ENCODE data around the gene TMC8. TPM values are rescaled to one million over a fixed set of nuclear protein-coding genes. Genes with fewer than 3 reads are reported as not detected.

Gene TMC8
- total RNA-seq, 1 experiment from 2014 or later: 4.6 TPM

DNA sequence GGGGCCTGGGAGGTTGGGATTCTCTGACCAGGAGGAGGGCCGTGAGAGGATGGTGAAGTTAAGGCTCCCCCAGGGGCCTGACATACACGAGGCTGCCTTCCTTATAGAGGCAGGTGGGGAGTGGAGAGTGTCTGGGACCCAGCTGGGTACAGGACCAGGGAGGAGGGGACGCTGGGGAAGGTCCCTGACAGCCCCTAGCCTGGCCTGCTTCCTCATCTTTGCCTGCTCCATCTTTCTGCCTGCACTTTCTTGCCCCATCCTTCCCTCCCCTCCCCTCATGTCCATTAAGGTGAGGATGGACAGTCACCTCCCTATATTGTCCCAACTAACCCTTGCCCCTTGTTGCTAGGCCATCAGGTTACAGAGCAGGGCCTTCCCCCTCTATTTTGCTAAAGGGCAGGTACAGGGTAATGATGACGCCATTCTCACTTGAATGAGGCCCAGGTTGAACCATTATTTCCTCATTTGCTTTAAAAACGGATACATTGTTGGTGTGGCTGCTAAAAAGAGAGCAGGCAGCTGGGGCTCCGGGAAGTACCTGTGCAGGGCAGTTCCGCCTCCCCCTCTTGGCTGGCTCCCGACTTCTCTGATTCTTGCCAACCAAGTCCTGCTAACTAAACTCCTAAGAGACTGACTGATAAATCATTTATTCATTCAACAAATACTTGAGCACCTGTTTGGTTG lies 16.9 kb downstream of the TMC8 start:
- Histone ChIP-seq H3K9me3 (ENCODE audit: low read length) (no peaks in the 10 kb centered on the region), H3K79me2 (ENCODE audit: low read length) (no peaks in the 10 kb centered on the region), H3K9ac (ENCODE audit: low read length) (no peak overlapping the region), H2AFZ (ENCODE audit: low read length) (no peak overlapping the region), H3K27ac (ENCODE audit: low read length) (no peak overlapping the region), H3K27me3 (ENCODE audit: low read length) (no peaks in the 10 kb centered on the region), H3K4me1 (ENCODE audit: insufficient read depth, low read length) (peaks cover 38% of the 10 kb centered on the region), H3F3A (ENCODE audit: low read length, unreplicated experiment) (no peaks in the 10 kb centered on the region), H3K9me2 (replicated peaks; ENCODE audit: low read length) (no peaks in the 10 kb centered on the region), H3K36me3 (ENCODE audit: low read depth, low read length) (no peaks in the 10 kb centered on the region), H3K4me3 (ENCODE audit: low read length) (no peak overlapping the region), H3K4me2 (ENCODE audit: low read length) (no peak overlapping the region), H4K20me1 (ENCODE audit: low read length) (no peaks in the 10 kb centered on the region)
- intact Hi-C loops (cut with micrococcal nuclease): no loop called here
- ChIA-PET POLR2A (ENCODE audit: unreplicated experiment) (interaction anchor here (0.6 kb wide), 1 partner anchor 681 kb away, joined by 3 read pairs; no protein-coding TSS in a partner anchor), CTCF (no interaction called here)
- no TSS peak for BruUV-seq (replicated peaks)
- TF ChIP-seq EZH2phosphoT487 (IDR thresholded peaks at IDR 0.05; ENCODE audit: borderline replicate concordance, low read length) (no peak), EZH2 (IDR thresholded peaks at IDR 0.05; ENCODE audit: low read length, unreplicated experiment) (no peak)
- TF ChIP-seq, protein P1, sequence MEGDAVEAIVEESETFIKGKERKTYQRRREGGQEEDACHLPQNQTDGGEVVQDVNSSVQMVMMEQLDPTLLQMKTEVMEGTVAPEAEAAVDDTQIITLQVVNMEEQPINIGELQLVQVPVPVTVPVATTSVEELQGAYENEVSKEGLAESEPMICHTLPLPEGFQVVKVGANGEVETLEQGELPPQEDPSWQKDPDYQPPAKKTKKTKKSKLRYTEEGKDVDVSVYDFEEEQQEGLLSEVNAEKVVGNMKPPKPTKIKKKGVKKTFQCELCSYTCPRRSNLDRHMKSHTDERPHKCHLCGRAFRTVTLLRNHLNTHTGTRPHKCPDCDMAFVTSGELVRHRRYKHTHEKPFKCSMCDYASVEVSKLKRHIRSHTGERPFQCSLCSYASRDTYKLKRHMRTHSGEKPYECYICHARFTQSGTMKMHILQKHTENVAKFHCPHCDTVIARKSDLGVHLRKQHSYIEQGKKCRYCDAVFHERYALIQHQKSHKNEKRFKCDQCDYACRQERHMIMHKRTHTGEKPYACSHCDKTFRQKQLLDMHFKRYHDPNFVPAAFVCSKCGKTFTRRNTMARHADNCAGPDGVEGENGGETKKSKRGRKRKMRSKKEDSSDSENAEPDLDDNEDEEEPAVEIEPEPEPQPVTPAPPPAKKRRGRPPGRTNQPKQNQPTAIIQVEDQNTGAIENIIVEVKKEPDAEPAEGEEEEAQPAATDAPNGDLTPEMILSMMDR (conservative IDR thresholded peaks at IDR 0.05; ENCODE audit: low read depth, low read length): no peak
- ATAC-seq: no peak
- no peak for DNase-seq

DNA sequence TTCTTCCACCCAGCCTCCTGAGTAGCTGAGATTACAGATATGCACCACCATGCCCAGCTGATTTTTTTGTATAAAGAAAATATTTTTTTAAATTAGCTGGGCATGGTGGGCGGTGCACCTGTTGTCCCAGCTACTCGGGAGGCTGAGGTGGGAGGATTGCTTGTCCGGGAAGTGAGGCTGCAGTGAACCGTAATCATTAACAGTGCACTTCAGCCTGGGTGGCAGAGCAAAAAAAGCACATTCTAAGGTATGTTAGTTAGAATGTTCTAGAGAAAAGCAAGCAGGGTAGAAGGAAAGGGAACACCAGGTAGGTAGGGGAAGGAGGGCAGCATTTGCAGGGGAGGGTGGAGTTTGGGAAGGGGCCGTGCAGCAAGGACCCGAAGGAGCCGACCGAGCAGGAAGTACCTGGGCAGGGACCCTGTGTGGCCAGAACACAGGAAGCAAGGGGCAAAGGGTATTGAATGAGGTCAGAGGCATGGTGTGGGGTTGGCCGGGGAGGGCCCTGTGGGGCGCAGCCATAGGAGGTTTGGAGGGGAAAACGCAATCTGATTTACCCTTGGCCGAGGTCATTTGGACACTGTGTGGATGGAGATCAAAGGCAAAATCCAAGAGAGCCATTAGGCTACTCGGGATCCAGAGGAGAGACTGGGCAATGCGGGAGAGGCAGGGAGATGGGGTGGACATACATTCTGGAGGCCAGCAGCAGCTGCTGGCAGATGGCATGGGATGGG lies 17.9 kb downstream of the TMC8 start:
- POLR2A ChIA-PET (ENCODE audit: unreplicated experiment): interaction anchor here (0.6 kb wide), 1 partner anchor 682 kb away, joined by 3 read pairs; no protein-coding TSS in a partner anchor
- no peak for ATAC-seq

More for the DNA sequence above, 17.9 kb downstream of the TMC8 start:
- Histone ChIP-seq H3K4me2 (ENCODE audit: low read length) (no peak overlapping the region), H3K27ac (ENCODE audit: low read length) (no peak overlapping the region), H3K4me3 (ENCODE audit: low read length) (no peak overlapping the region), H3K9me3 (ENCODE audit: low read length) (no peaks in the 10 kb centered on the region), H3K79me2 (ENCODE audit: low read length) (no peaks in the 10 kb centered on the region), H3K9ac (ENCODE audit: low read length) (no peak overlapping the region), H4K20me1 (ENCODE audit: low read length) (no peaks in the 10 kb centered on the region), H3K9me2 (replicated peaks; ENCODE audit: low read length) (no peaks in the 10 kb centered on the region), H2AFZ (ENCODE audit: low read length) (no peak overlapping the region), H3F3A (ENCODE audit: low read length, unreplicated experiment) (no peaks in the 10 kb centered on the region), H3K27me3 (ENCODE audit: low read length) (no peaks in the 10 kb centered on the region), H3K4me1 (ENCODE audit: insufficient read depth, low read length) (peaks cover 32% of the 10 kb centered on the region), H3K36me3 (ENCODE audit: low read depth, low read length) (no peaks in the 10 kb centered on the region)
- intact Hi-C loops (cut with micrococcal nuclease): no loop called here
- TF ChIP-seq, protein P1 (conservative IDR thresholded peaks at IDR 0.05; ENCODE audit: low read depth, low read length): no peak
- no peak for TF ChIP-seq EZH2phosphoT487 (IDR thresholded peaks at IDR 0.05; ENCODE audit: borderline replicate concordance, low read length)
- TF ChIP-seq EZH2 (IDR thresholded peaks at IDR 0.05; ENCODE audit: low read length, unreplicated experiment): no peak
- no TSS peak for BruUV-seq (replicated peaks)
- no peak for DNase-seq
- CTCF ChIA-PET: interaction anchor here (0.6 kb wide), 1 partner anchor 38 kb away, joined by 3 read pairs; no protein-coding TSS in a partner anchor

Data from PC-3 (cell line).